Glomerular visceral epithelial cell (primary cell): ENCODE measurements around the gene SMYD2.
A peak's percentile ranks its signal among the peaks of the same experiment; 100 is the strongest.

Experiments
- DNase-seq: peaks from one replicate; pipeline ENCODE4 v3.0.0-alpha.2; 2016; ENCODE audit errors: extremely low spot score

SMYD2 gene

DNA sequence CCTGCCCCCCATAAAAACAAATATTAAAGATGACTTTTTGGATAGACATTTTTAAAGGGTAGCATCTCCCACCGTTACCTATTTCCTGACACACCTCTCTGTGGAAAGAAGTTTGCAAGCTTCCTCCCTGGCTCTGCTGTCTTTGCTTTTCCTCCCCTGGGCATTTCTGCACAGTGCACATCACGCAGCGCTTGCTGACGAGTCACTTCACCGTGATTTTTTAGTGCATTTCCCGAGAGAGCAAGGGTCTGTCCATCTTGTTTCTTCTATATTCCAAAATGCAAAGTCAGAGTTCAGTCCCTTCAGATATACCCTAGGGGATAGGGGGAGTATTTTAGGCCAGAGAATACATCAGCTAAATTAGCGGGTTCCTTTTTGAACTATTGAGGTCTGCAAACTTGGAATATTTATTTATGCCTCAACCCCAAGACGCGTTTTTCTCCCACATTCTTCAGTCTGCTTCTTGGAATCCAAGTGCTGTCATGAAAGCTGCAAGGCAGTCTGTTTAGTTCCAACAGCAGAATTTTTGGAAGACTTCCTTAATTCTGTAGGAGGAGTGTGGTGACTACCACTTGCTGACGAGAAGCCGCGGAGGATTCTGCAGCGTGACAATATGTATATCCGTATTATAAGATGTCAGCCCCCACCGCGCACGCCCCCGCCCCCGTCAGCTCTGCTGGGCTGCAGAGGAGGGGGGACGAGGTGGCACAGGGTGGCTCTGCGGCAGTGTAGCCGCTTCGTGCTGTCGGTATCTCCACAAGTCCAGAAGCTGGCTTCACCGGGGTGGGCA is 22.4 kb downstream of the SMYD2 start:
- no peak for DNase-seq

DNA sequence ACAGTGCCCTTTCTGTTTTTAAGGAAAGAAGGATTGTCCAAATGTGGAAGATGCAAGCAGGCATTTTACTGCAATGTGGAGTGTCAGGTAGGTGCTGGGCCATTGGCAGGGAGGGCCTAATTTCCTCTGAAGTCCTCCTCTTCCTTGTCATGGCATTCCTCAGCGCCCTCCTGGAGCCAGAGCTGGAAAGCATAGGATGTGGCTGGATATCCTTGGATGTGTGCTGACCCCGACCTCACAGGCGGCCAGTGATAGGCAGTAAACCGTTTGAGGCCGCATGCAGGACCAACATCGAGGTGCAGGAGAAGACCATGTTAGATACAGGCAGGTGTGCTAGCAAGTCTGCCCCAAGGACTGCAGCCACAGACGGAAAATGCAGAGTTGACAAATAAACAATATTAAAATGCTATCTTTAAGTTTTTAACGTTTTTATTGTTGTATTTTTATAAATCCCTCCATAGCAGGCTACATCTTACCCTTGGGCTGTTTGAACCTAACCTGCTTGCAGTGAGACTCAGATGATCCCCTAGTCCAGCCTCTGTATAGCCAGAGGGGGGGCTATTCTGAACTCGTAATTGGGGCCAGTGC is 24.3 kb downstream of the SMYD2 start:
- no peak for DNase-seq

DNA sequence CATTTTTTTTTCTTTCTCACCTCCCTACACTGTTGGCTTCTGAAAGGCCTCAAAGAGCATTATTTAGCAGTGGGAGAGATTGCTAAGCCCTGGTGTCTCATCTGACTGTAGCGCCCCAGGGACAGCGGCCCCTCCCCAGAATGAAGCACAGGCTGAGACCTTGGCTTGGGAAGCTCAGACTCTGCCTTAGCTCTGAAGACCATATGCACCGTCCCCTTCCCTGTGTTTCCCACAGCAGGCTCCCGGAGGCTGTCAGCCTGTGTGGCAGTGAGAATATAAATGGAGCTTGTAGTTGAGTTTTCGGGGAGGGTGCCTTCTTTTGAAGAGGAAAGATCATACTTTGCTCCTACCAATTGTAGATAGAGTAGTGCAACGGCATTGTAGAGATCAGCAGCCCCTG is 25.3 kb downstream of the SMYD2 start:
- DNase-seq, result no peak

DNA sequence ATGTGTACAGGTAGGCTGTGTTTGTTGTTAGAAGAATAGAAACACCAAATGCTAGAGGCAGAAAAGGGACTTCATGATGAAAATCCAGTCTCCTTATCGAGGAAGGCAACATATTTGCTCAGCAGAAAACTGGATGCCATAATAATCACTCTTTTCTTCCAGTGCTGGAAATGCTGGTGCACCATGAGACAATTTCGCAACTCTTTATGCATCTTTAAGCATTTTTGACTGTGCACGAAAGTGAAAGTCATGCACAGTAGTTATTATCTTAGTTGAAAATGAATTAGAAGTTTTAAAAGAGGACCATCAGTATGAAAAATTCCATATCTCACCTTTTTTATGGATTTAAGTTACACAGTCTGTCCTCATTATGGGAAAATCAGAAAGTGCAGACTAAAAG is 29.1 kb downstream of the SMYD2 start:
- DNase-seq, result no peak

DNA sequence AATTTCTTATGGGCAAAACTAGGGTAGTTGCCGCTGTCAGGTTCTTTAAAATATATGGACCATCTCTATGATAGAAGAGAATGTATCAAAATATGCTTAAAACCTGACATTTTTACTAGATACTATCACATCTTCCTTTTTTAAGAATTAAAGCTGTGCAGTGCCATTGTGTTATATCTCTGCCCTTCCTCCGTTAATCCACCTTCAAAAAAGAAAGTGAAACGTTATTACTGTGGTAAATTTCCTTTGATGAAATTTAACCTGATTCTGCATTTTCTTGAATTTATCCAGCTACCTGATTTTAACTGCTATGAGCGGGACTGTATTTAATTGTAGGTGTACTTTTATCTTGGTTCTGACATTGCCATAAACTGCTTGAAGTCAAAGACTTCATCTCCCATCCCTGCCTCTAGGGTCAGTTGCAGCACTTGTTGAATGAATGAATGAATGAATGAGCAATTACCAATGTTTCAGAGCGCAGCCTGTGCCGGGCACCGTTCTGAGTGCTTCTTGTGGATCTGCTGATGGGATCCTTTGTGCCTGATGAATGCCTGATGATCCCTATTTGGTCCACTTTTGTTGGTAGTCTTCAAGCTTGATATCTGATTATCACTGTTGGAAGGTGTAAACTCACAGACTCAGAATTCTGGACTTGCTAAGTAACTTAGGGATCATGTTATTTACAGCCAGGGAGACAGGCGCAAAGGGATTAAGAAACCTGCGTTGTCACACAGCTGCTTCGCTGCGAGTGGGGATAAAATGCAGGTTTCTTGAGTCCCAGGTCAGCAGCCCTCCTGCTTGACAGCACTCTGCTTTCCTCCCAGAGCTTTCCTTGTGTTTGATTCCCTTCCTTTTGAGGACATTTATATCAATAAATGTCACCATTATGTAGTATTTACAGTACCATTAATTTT is 30.1 kb downstream of the SMYD2 start:
- no peak for DNase-seq

DNA sequence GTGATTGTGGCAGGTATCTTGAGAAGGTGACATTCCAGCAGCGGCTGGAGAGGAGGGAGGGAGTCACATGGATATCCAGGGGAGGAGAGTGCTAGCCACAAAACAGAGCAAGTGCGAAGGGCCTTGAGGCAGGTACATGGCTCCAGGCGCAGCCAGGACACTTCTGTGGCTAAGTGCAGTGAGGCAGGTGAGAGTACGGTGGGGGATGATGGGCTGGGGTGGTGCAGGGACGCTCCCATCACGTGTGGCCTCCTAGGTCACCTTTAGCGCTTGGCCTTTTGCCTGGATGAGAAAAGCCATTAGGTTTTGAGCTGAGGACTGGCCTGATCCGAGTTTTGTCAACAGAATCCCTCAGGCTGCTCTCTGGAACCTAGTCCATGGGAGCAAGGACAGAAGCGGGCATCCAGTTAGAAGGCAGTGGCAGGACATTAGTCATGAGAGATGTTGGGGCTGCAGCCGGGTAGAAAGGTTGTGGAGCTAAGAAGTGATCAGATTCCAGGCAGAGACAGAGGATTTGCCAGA is 31.6 kb downstream of the SMYD2 start:
- DNase-seq, result no peak

DNA sequence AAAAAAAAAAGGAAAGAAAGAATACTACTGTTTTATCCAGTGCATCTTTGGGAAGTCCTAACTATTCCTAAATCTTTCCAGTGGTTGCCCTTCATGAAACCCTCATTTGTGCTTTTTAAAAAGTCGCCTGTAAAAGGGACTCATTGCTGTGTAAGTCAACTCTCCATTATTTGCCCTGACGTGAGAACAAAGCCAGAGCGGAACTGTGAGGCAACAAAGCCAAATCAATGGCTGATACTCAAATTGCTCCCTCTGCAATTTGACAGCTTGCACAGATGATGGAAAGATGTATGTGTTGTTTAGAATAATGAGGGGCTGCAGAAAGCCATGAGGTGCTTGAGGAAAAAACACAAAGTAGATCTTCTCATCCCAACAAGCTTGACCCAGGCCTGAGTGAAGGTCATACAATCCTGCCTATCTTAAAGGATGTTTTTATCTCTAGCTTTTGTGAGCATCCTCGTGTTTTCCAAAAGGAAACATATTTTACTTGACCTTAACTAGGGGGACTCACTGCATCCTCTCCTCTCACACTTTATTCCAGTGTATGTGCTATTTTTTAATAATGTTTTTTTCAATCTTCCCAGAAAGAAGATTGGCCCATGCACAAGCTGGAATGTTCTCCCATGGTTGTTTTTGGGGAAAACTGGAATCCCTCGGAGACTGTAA is 33.4 kb downstream of the SMYD2 start:
- DNase-seq, result no peak

DNA sequence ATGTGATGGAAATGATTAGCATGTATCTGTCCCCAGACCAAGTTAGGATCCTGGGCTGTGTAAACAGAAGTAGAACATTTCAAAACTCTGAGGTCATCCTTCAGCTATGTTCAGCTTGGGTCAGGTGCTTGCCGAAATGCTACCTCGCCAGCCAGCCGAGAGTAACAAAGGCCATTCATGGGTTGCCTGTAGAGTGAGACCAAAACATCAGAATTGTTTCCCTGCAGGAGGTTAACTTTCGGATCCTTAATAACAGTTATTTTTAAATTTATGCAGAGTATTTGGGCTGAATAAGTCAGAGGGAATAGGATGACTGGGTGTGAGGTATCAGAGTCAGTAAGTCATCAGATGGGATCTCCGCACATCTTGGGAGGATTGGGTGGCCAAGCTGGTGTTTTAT is 35.6 kb downstream of the SMYD2 start:
- DNase-seq, result peak; percentile 73

DNA sequence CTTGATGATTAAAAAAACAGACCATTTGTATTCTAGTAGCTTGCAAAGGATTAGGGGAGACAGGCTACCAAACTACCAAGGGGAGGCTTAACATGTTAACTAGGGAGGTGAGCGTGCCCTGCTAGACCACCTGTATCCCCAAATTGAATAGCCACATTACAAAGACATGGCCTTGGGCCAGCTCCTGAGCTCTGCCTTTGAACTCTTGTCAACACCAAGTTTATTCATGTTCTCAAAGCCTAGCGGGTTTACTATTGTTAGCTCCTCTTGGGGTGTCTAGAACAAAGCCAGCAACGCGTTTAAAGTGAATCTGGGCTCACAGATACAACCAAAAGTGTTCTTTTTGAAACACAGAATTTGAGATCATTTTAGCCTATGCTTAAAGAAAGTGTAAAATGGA is 36.3 kb downstream of the SMYD2 start:
- DNase-seq, result no peak

DNA sequence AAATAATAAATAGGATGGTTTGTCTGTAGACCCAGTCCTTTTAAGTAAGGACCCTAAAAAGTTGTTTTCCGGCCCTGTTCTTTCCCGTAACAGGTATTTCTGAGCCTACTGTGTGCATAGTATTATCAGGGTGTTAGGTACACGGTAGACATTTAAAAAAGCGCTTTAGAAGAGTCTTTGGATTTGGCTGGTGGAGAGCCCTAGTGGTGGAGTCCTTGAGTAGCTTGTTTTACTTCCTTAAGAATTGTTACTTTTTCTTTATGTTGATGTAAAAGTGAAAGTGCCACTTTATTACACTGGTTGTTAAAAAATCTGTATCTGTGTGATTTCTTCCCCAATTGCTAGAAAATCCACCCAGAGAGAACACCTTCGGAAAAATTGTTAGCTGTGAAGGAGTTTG is 36.8 kb downstream of the SMYD2 start:
- DNase-seq, result no peak

DNA sequence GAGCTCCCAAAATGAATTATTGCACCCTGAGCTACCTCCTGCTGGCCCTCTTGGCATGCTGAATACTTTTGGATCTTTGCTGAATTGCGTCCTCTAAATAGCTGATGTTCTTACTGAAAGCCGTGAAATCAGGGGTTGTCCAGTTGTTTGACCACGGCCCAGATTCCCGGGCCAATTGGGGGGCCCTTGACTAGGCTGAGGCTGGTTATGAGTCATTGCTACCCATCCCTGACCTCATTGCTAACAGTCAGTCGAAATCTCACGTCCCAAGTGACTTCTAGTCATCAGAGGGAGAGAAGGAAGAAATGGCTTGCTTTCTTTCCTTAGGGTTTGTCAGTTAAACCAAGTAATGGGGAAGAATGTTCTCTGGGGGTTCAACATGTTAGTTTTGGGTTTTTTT is 37.4 kb downstream of the SMYD2 start:
- DNase-seq, result no peak

DNA sequence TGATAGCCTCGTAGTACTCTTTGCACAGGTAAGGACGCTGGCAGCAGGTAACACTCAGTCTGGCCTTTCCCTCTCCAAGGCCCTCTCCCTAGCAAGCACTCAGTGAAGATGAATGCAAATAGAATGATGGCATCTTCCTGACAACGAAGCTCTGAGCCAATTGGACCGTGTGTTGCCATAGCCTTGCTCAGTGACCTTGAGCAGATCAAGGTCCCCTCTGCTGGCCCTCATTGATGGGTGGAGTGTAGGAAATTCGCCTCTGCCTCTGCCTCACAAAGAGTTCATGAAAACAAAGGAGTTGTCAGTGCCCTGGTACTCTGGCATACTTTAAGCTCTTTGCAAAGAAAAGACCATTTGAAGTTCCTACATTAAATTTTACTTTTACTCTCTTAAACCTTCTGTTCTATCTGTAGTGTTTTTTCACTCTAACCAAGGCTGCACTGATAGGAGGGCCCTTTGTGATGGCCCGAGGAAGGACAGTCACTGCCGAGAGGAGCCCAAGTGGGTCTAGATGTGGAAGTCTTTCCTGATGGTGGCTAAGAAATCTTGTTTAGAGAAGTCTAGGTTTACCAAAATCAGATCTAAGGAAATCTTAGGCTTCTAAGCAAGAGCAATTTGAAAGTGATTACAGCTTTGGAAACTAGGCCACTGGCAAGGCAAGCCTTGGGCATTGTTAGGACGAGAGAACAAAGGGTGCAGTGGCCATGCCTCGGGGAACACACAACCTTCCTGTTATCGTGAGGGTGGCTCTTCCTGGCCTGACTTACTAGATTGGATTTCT is 38.2 kb downstream of the SMYD2 start:
- no peak for DNase-seq

DNA sequence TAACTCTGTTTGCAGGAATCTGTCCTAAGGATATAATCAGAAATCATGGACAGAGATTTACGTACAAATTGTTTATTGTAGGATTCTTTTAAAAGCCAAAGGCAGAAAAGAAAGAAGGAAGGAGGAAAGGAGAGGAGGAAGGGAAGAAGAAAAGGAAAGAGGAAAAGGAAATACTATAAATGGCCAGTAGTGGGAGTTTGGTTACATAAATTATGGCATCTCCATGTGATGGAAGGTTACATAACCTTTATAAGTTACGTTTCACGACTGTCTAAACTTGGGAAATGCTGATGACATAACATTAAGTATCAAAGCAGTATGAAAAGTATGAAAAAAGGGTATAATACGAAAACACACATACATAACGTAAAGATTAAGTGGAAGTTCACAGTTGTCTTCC is 39.0 kb downstream of the SMYD2 start:
- no peak for DNase-seq

DNA sequence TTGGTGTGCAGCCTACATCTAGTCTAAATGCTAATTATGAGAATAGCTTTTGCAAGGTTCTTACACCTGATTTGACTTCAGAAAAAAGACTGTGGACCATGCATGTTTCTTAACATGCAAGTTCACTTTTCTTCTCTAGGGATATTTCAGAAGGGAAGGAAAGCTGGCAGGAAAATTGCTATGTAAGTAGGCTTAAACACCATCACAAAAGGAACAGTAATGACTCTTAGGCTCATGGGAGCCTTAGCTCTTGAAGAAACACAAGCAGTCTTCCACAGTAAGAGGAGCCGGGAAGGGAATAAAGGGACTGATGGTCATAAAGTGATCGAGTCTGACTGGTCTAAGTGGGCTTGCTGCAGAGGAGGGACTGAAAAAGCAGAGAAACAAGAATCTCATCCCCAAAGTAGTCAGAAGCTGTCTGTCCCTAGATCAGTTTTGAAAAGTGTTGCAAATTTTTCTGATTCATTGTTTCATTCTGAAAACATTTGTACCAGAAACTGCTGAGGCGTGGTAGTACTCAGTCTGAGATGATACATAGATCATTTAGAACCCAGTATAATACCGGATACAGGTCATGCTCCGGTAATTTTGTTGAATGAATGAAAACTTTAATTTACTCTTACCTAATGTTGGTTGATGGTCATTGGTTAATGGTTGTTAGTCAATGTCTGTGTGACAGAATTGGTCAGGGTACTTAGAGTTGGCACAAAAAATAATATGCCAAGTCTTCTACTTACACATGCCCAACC is 40.9 kb downstream of the SMYD2 start:
- peak; percentile 63 for DNase-seq

DNA sequence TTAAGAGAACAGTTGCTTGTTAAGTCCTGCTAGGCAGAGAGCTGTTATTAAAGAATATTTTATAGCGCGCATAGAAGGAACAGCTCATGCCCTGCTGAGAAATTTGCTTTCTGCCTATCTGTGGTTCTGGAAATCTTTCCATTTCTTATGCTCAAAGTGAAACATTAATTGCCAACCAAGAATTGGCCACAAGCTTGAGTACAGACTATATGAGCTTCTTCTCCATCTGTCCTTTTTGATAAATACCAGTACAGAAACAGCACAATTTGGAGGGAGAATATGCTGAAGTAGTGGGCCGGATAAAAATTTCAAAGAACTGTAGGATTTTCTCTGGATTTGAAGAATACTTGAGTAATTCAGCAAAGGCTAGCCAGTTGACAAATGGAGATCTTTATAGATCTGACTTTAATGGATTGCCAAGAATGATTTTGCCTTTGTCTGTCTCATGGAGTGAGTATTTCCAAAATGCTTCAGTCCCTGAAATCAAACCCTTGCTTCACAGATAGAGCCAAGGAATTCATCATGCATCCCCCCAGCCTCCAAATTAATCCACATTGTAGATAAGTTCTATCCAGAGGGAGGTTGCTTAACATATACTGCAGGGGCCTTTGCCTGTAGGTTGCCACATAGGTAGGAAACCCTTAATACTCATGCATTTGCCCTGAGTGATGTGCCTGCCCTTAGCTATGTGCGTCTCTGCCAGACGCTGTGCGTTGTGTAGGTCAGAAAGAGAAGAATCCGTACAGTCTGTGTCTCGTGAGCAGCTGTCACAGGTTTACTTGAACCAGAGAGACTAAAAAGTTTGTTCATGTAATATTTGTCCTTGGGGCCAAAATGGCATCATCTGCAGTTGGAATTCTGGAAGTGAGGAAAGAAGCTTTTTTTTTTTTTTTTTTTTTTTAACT is 44.2 kb downstream of the SMYD2 start:
- DNase-seq, result no peak

DNA sequence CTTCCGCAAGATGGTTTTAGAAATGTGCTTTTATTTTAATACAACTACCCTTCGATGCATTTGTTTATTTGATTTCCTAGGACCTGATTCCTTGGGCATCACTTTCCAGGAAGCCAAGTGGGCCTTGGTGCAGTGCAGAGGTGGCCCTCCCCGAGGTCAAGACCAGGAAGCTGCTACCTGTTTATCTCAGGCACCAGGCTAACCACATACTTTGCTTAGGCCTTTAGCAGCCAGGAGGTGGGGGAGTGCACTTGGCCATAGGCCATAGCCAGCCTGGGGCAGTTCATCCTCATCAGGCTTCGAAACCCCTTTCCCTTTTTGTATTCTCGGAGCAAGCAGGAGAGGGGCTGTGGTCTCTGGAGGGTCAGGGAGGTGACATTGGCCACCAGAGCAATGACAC is 45.4 kb downstream of the SMYD2 start:
- DNase-seq, result no peak

DNA sequence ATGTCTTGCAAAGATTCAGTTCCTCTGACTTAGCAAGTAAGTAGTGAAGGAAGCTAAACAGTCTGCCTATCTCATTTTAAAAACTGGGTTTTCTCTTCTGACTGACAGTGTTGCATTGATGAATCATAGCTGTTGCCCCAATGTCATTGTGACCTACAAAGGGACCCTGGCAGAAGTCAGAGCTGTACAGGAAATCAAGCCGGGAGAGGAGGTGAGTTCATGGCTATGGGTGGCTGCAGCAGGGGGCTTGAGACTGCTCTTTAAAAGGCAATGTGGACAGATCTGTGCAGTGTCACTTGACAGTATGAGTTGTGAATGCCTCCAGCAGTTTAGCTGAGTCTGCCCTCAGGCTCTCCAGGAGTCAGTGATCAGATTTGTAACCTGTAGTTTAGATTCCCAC is 46.6 kb downstream of the SMYD2 start:
- DNase-seq, result no peak

DNA sequence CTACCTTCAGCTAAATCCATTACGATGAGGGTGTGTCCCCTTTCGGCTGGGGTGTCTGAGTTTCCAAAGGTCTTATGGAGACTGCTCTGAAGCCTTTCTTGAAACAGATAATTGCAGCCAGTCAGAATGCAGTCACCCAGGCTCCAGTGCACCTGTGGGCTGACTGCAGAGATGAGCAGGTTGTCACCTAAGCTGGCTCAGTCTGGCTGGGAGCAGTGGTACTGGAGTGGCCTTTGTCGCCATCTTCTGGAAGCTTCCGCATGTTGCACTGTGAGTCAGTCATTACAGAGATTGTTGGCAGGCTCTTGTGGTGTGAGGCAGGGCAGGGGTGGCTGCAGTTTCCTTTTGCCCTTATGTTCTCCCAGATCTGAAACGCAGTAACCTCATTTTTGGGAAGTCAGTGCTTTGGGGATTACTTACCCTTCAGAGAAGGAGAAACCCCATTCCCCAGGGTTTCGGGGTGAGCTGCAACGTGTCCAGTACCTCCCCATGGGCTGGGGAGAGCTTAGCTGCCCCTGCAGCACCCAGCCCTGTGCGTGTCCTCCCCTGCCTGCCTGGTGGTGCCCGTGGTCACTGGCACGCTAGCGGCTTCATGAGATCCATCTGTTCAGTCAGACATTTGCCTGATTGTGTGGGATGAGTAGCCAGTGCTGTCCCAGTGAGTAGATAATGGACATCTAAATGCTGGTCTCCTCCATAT is 48.0 kb downstream of the SMYD2 start:
- peak; percentile 81 for DNase-seq
